ENCODE measurements around the gene SLC8A3. TPM values are rescaled to one million over a fixed set of nuclear protein-coding genes. Genes with fewer than 3 reads are reported as not detected.

Gene SLC8A3
- total RNA-seq, 1 experiment from 2014 or later = 0.13 TPM

GRCh38 chr14:70162358-70162757, 26.4 kb downstream of the SLC8A3 start:
- Mint-ChIP-seq H3K4me3 (no peak overlapping the region), H3K36me3 (ENCODE audit: insufficient read depth in 1 of 3, low read depth in 3 of 3) (no peaks in the 10 kb centered on the region), H3K4me1 (no peaks in the 10 kb centered on the region), H3K27me3 (ENCODE audit: low read depth) (peaks cover 21% of the 10 kb centered on the region), H3K27ac (no peak overlapping the region), H3K9me3 (no peaks in the 10 kb centered on the region)
- DNase-seq = no peak
- H2AK5ac ChIP-seq (ENCODE audit: insufficient read length, low read length) = no peak overlapping the region
- no peak overlapping the region for H4K5ac ChIP-seq (ENCODE audit: insufficient read length, low read depth, low read length)
- no peak overlapping the region for H3K23ac ChIP-seq (ENCODE audit: insufficient read length, low read depth, low read length)
- H4K91ac ChIP-seq (ENCODE audit: insufficient read length, low read depth, low read length) = no peak overlapping the region
- H3K18ac ChIP-seq (ENCODE audit: insufficient read length, low read depth, low read length) = no peak overlapping the region
- H2BK5ac ChIP-seq (ENCODE audit: insufficient read length, low read length) = no peak overlapping the region
- no peak overlapping the region for H3K14ac ChIP-seq (ENCODE audit: insufficient read depth, low read length)
- H3K4ac ChIP-seq (ENCODE audit: low read depth, low read length) = no peak overlapping the region
- H3K9ac ChIP-seq (ENCODE audit: extremely low read depth, insufficient read length, low read length) = no peak overlapping the region
- H2AFZ ChIP-seq (ENCODE audit: low read length) = no peak overlapping the region
- no CpG with 5 or more reads among the region's 4 CpGs for WGBS (ENCODE audit: extremely low coverage, insufficient read length, low lambda C conversion rate)
- H3K27me3 ChIP-seq (ENCODE audit: insufficient read depth, low read length) = no peaks in the 10 kb centered on the region
- H3K56ac ChIP-seq (ENCODE audit: insufficient read length, low read depth, low read length) = no peak overlapping the region
- H3K79me1 ChIP-seq (ENCODE audit: insufficient read depth, low read depth, low read length, poor library complexity, severe bottlenecking) = no peaks in the 10 kb centered on the region
- no peak overlapping the region for H4K8ac ChIP-seq (replicated peaks; ENCODE audit: insufficient read length, low read depth, low read length)
- H3K23me2 ChIP-seq (ENCODE audit: insufficient read length, low read depth, low read length, poor library complexity, severe bottlenecking) = no peaks in the 10 kb centered on the region
- no peaks in the 10 kb centered on the region for H3K4me1 ChIP-seq (ENCODE audit: insufficient read depth, low read length)
- no peak overlapping the region for H3K4me2 ChIP-seq (ENCODE audit: insufficient read depth, insufficient read length, low read length)
- no peaks in the 10 kb centered on the region for H3K9me3 ChIP-seq (ENCODE audit: control insufficient read depth, low read depth, low read length)
- H2BK20ac ChIP-seq (ENCODE audit: low read depth, low read length, poor library complexity, severe bottlenecking) = no peak overlapping the region
- no peak overlapping the region for H3K27ac ChIP-seq (ENCODE audit: insufficient read length, low read depth, low read length)
- no peaks in the 10 kb centered on the region for H3K79me2 ChIP-seq (ENCODE audit: insufficient read depth, low read length)
- H4K20me1 ChIP-seq (ENCODE audit: control insufficient read depth, insufficient read depth, insufficient read length) = no peaks in the 10 kb centered on the region
- no peak for TF ChIP-seq CTCF (conservative IDR thresholded peaks at IDR 0.05)
- H3T11ph ChIP-seq (ENCODE audit: low read length) = no peak overlapping the region
- no peak overlapping the region for H2BK120ac ChIP-seq (ENCODE audit: low read depth, low read length, poor library complexity, severe bottlenecking)
- H2BK12ac ChIP-seq (ENCODE audit: insufficient read length, low read depth, low read length) = no peak overlapping the region
- H2BK15ac ChIP-seq (ENCODE audit: low read depth, low read length) = no peak overlapping the region

Measured in H9 (cell line).